HG03521 (cell line): ENCODE results near the gene PON3.

Source experiments
- ATAC-seq: cut with Tn5 transposase; IDR thresholded peaks from one replicate; pipeline ENCODE4 v1.9.1; 2021; ENCODE audit warnings: mild to moderate bottlenecking, moderate library complexity; ENCODE audit not compliant: unreplicated experiment

The PON3 gene

GRCh38 chr7:95396136-95397032, at the start of gene PON3:
Gene PON3 (minus strand): TSS chr7:95396375. CDS start chr7:95396350, 25 bp downstream.
- ATAC-seq, result no peak

GRCh38 chr7:95444796-95445195, 48.6 kb upstream of the PON3 start:
- no peak for ATAC-seq

- no peak for ATAC-seq
Observed at GRCh38 chr7:95441042-95441823, 45.1 kb upstream of the PON3 start.

GRCh38 chr7:95440394-95441038, 44.3 kb upstream of the PON3 start:
- no peak for ATAC-seq

GRCh38 chr7:95436407-95436806, 40.2 kb upstream of the PON3 start:
- ATAC-seq, result no peak

- ATAC-seq, result no peak
Observed at GRCh38 chr7:95435422-95435780, 39.2 kb upstream of the PON3 start.

- peak; percentile 92 for ATAC-seq
Observed at GRCh38 chr7:95434557-95435421, 38.6 kb upstream of the PON3 start, which contains the start of gene PON2. Gene PON2 (minus strand): TSS chr7:95435028. CDS start chr7:95434951, 77 bp downstream.

- ATAC-seq, result no peak
Observed at GRCh38 chr7:95433952-95434556, 37.9 kb upstream of the PON3 start.

- no peak for ATAC-seq
Observed at GRCh38 chr7:95433129-95433528, 37.0 kb upstream of the PON3 start.

- no peak for ATAC-seq
Observed at GRCh38 chr7:95432606-95433005, 36.4 kb upstream of the PON3 start.

- no peak for ATAC-seq
Observed at GRCh38 chr7:95430864-95431263, 34.7 kb upstream of the PON3 start.

- ATAC-seq, result no peak
Observed at GRCh38 chr7:95429241-95429990, 33.2 kb upstream of the PON3 start.

GRCh38 chr7:95427914-95428516, 31.8 kb upstream of the PON3 start:
- no peak for ATAC-seq

- no peak for ATAC-seq
Observed at GRCh38 chr7:95427166-95427565, 31.0 kb upstream of the PON3 start.

- no peak for ATAC-seq
Observed at GRCh38 chr7:95425694-95426093, 29.5 kb upstream of the PON3 start.

GRCh38 chr7:95424716-95425115, 28.5 kb upstream of the PON3 start:
- ATAC-seq, result no peak

- no peak for ATAC-seq
Observed at GRCh38 chr7:95421847-95422444, 25.8 kb upstream of the PON3 start.

- ATAC-seq, result no peak
Observed at GRCh38 chr7:95421000-95421846, 25.0 kb upstream of the PON3 start.
